Activated CD4-positive, CD25-positive, alpha-beta regulatory T cell treated with anti-CD3 and anti-CD28 coated beads, Interleukin-2, amount 50 U/mL, for 72 hours (primary cell): ENCODE measurements around the gene BBS12.
A peak's percentile ranks its signal among the peaks of the same experiment; 100 is the strongest.

Experiments used
- DNase-seq: peaks from one replicate; pipeline ENCODE4 v3.0.0; 2021

BBS12 gene

GRCh38 chr4:122716825-122717448 lies 15.6 kb upstream of the BBS12 start:
- peak; percentile 53 for DNase-seq

GRCh38 chr4:122718281-122718680 lies 14.2 kb upstream of the BBS12 start:
- DNase-seq = no peak

GRCh38 chr4:122722256-122722655 lies 10.2 kb upstream of the BBS12 start:
- DNase-seq = no peak

GRCh38 chr4:122728856-122729255 lies 3.6 kb upstream of the BBS12 start:
- no peak for DNase-seq

- no peak for DNase-seq
These were observed 828 bp upstream of the BBS12 start for GRCh38 chr4:122731676-122732075.

- no peak for DNase-seq
These were observed 1.2 kb downstream of the BBS12 start for GRCh38 chr4:122733787-122734120.

- no peak for DNase-seq
These were observed 6.7 kb downstream of the BBS12 start for GRCh38 chr4:122739174-122739573.

GRCh38 chr4:122742933-122743829 lies 10.7 kb downstream of the BBS12 start:
- DNase-seq = no peak

GRCh38 chr4:122744229-122744628 lies 11.7 kb downstream of the BBS12 start:
- no peak for DNase-seq

GRCh38 chr4:122746485-122746965 lies 14.0 kb downstream of the BBS12 start:
- DNase-seq = no peak

GRCh38 chr4:122747068-122747467 lies 14.6 kb downstream of the BBS12 start:
- DNase-seq = no peak

- DNase-seq = no peak
These were observed 15.4 kb downstream of the BBS12 start for GRCh38 chr4:122747883-122748282.

- DNase-seq = no peak
These were observed 17.4 kb downstream of the BBS12 start for GRCh38 chr4:122749704-122750454.

GRCh38 chr4:122755675-122756074 lies 23.2 kb downstream of the BBS12 start:
- DNase-seq = no peak

GRCh38 chr4:122758033-122758432 lies 25.5 kb downstream of the BBS12 start:
- no peak for DNase-seq

- DNase-seq = no peak
These were observed 27.3 kb downstream of the BBS12 start for GRCh38 chr4:122759639-122760310.

- DNase-seq = no peak
These were observed 30.0 kb downstream of the BBS12 start for GRCh38 chr4:122762520-122762919.

GRCh38 chr4:122762966-122763716 lies 30.6 kb downstream of the BBS12 start:
- DNase-seq = no peak

- DNase-seq = no peak
These were observed 31.7 kb downstream of the BBS12 start for GRCh38 chr4:122764071-122764820.

GRCh38 chr4:122764821-122765215 lies 32.3 kb downstream of the BBS12 start:
- no peak for DNase-seq

GRCh38 chr4:122765692-122766352 lies 33.3 kb downstream of the BBS12 start:
- no peak for DNase-seq
